G401 (cell line): ENCODE data around the gene CTPS2. TPM values are rescaled to one million over a fixed set of nuclear protein-coding genes. Genes with fewer than 3 reads are reported as not detected.
"Not testable (repeated sequence)": the region's sequence is repeated elsewhere in the genome, so short reads cannot be mapped to it uniquely, and the experiment has no call there.

Experiments
- DNase-seq: peaks from one replicate; pipeline ENCODE4 v3.0.0-alpha.2; 2015; ENCODE audit warnings: low spot score
- in situ Hi-C: cut with HindIII; loops from 2 replicates; pipeline ENCODE4 v1.10.0; 2016; ENCODE audit warnings: low sequenced_read_pairs, mixed read lengths
- total RNA-seq: library from RNA; depleted of rRNA; stranded (reverse); fragments of >200 nt; shearing (Covaris generic); gene quantifications from 2 replicates; pipeline ENCODE4 v1.2.3, GENCODE V29; 2014

CTPS2 gene
- total RNA-seq, 1 experiment from 2014 or later: 20.5 TPM

GRCh38 chrX:16716451-16716850 lies 4.0 kb upstream of the CTPS2 start:
- DNase-seq, in situ Hi-C loops: not testable (repeated sequence)

DNA sequence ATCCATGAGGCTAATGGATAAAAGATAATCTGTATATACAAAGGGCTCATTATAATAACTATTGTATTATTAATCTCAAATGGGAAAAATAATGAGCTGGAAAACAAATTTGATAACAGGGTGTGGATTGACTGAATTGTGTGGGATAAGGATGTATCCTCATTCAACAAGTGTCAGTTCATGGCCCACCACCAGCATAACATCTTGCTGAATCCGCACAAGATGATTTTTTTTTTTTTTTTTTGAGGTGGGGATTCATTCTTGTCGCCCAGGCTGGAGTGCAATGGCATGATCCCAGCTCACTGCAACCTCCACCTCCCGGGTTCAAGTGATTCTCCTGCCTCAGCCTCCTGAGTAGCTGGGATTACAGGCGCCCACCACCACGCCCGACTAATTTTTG lies 3.2 kb upstream of the CTPS2 start:
- not testable (repeated sequence) for DNase-seq

GRCh38 chrX:16714504-16714903 lies 2.0 kb upstream of the CTPS2 start:
- in situ Hi-C loops: no loop called here
- no peak for DNase-seq

More for the DNA sequence above, 3.2 kb upstream of the CTPS2 start:
- in situ Hi-C loops: not testable (repeated sequence)

DNA sequence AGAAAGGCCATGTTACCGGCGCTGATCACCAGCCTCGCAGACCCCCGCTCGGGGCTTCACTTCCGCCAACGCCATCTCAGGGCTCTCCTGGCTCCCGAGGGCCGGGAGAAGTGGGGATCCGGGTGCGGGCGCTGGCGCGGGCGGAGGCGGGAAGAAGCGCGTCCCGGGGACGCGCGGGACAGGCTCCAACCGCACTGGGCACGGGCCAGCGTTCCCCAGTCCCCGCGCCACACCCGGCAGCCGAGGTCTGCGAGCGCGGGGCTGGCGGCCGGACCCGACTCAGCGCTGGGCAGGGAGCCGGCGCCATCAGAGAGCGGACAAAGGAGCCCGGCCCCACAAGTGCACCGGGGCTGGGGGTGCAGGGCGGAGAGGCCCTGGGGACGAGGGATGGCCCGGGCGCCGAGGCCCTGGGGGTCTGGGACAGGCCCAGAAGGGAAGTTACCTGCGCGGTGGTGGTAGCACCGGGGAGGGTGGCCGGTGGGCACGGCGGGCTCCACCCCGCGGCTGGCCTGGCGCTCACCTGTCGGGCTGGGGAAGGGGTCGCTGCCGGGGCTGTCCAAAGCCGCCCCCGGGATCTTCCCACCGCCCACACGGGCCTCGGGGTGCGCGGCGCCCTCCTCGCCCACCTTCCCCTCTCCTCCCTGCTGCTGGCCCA lies 449 bp downstream of the CTPS2 start:
- peak; percentile 28 for DNase-seq
- in situ Hi-C loops: no loop called here

- in situ Hi-C loops: no loop called here
- peak; percentile 20 for DNase-seq
Measured at GRCh38 chrX:16711219-16711811, 1.2 kb downstream of the CTPS2 start.

DNA sequence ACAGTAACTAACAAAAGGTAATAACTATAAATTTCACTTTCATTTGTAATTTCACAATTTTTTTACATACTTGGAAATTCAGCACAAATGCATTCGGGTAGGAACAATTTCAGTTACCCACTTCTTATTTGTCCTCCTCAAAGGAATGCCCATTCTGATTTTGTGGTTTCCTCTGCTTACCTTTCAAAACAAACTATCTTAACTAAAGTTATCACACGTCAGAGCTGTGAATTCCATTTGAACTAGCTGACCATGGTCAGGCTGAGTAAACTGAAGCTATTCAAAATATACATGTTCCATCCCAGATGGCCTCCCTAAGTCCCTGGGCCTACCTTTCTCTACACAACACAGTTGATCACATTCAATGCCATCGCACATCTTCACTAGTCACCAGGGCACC lies 4.5 kb downstream of the CTPS2 start:
- no peak for DNase-seq
- in situ Hi-C loops: no loop called here

DNA sequence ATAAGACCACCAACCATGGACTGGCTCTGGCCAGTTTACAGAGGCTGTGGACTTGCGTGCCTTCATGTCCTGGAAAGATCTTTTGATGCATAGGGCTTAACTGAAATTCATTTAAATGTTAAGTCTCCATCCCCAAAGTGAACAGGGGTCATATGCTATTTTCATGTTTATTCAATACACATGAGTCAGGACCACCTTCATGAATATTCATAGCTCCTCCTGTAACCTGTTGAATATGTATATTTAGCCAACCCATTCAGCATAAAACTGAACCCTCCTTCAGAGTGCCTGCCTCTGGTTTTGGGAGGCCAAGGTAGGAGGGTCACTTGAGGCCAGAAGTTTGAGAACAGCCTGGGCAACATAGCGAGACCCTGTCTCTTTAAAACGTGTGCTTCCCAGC lies 7.1 kb downstream of the CTPS2 start:
- DNase-seq: no peak
- in situ Hi-C loops: no loop called here

DNA sequence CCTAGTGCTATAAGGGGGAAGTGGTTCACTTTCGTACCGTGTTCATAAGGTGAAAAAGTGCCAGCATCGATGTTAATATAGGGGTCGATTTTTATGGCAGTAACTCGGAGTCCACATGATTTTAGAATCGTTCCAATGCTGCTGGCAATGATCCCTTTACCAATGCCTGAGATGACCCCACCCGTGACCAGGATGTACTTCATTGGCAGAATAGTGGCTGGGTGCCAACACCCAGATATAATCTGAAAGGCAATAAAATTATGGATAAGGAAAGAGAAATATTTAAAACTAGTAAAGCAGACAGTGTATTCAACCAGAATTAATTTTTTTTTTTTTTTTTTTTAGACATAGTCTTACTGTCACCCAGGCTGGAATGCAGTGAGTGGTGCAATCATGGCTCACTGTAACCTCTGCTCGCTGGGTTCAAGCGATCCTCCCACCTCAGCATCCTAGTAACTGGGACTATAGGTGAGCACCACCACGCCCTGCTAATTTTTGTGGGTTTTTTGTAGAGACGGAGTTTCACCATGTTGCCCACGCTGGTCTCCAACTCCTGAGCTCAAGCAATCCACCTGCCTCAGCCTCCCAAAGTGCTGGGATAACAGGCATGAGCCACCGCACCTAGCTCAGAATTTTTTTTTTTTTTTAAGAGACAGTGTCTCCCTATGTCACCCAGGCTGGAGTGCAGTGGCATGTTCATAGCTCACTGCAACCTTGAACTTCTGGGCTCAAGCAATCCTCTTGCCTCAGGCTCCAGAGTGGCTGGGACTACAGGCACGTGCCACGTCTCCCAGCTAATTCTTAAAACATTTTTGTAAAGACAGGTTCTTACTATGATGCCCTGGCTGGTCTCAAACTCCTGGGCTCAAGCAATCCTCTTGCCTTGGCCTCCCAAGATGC lies 9.5 kb downstream of the CTPS2 start:
- DNase-seq: no peak
- in situ Hi-C loops: no loop called here

GRCh38 chrX:16700734-16701133 lies 11.7 kb downstream of the CTPS2 start:
- no peak for DNase-seq
- in situ Hi-C loops: no loop called here

- in situ Hi-C loops: no loop called here
Measured at GRCh38 chrX:16699389-16699788, 13.1 kb downstream of the CTPS2 start.

GRCh38 chrX:16696956-16697355 lies 15.5 kb downstream of the CTPS2 start:
- in situ Hi-C loops: no loop called here
- no peak for DNase-seq

More at GRCh38 chrX:16699389-16699788, 13.1 kb downstream of the CTPS2 start:
- no peak for DNase-seq

GRCh38 chrX:16695079-16695676 lies 17.3 kb downstream of the CTPS2 start:
- DNase-seq: peak; percentile 52
- in situ Hi-C loops: no loop called here

- in situ Hi-C loops: no loop called here
- no peak for DNase-seq
Measured at GRCh38 chrX:16687514-16687913, 25.0 kb downstream of the CTPS2 start.

- DNase-seq: no peak
- in situ Hi-C loops: no loop called here
Measured at GRCh38 chrX:16683007-16683664, 29.3 kb downstream of the CTPS2 start.

DNA sequence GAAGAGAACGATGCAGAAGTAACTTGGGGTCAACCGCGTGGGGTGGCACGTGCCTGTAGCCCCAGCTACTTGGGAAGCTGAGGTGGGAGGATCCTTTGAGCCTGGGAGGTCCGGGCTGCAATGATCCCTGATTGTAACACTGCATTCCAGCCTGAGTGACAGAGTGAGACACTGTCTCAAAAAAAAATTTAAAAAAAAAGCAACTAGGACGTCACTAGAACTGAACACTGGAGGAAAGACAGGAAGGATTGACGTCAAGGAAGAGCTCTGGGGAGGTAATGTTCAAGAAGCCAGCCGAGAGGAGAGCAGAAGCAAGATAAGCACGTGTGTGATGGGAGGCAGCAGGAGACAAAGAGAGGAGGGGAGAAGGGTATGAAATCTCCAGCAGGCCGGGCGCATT lies 33.8 kb downstream of the CTPS2 start:
- no peak for DNase-seq
- in situ Hi-C loops: no loop called here

DNA sequence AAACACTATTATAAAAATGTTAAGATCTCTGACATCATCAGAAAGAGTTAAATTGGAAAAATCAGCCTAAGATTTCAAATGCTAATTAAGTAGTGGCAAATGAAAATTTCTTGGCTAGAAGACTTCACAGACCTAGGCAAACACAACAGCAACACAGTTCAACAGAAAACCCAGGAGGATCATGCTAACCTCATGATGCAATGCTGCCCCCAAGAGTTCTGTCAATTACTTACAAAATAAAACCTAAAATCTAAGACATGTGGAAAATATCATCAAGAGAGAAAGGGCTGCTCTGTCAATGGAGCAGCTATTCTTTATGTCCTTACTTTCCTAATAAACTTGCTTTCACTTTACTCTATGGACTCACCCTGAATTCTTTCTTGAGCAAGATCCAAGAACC lies 41.5 kb downstream of the CTPS2 start:
- in situ Hi-C loops: no loop called here
- DNase-seq: peak; percentile 58

DNA sequence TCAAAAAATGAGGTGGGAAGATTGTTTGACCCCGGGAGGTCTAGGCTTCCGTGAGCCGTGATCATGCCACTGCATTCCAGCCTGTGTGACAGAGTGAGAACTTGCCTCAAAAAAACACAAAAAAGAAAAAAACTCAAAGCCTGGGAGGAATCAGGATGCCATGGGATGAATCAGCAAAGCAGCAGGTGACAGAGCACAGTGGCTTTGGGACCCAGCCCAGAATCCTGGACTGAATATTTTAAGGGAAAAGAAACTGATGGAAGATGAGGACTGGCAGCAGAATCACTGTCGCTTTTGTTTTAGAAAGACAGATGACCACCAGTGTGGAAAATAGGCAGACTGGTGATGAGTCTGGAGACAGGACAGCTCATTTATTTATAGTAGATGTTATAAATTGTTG lies 45.9 kb downstream of the CTPS2 start:
- peak; percentile 74 for DNase-seq
- in situ Hi-C loops: no loop called here

- no peak for DNase-seq
- in situ Hi-C loops: no loop called here
Measured at GRCh38 chrX:16665089-16665488, 47.4 kb downstream of the CTPS2 start.

GRCh38 chrX:16664626-16665025 lies 47.8 kb downstream of the CTPS2 start:
- in situ Hi-C loops: no loop called here
- no peak for DNase-seq
